ENCODE results near the gene EFCAB11. TPM values are rescaled to one million over a fixed set of nuclear protein-coding genes. Genes with fewer than 3 reads are reported as not detected.
A peak's percentile ranks its signal among the peaks of the same experiment; 100 is the strongest.

Gene EFCAB11
- total RNA-seq, 4 donors from 2014 or later: 3.2 to 5.1 (median 3.7) TPM

GRCh38 chr14:89826596-89826995 is 127.9 kb downstream of the EFCAB11 start:
- Histone ChIP-seq H3K4me3 (no peak overlapping the region), H3K27me3 (no peaks in the 10 kb centered on the region), H3K36me3 (no peaks in the 10 kb centered on the region), H3K9me3 (no peaks in the 10 kb centered on the region), H3K4me1 (no peaks in the 10 kb centered on the region), H3K27ac (no peak overlapping the region)
- no peak for TF ChIP-seq CTCF (IDR thresholded peaks at IDR 0.05)
- no peak for TF ChIP-seq EP300 (IDR thresholded peaks at IDR 0.05)
- no peak for TF ChIP-seq POLR2AphosphoS5 (IDR thresholded peaks at IDR 0.05)
- DNase-seq (ENCODE audit: low spot score in 2 of 2): no peak
- WGBS: 82% methylated on average over 3 of the region's 3 CpGs

- Histone ChIP-seq H3K27me3 (no peaks in the 10 kb centered on the region), H3K4me1 (no peaks in the 10 kb centered on the region), H3K9me3 (no peaks in the 10 kb centered on the region), H3K4me3 (no peak overlapping the region), H3K36me3 (no peaks in the 10 kb centered on the region), H3K27ac (no peak overlapping the region)
- 92% methylated on average over 2 of the region's 2 CpGs for WGBS
- TF ChIP-seq POLR2A (IDR thresholded peaks at IDR 0.05) (no peak), CTCF (IDR thresholded peaks at IDR 0.05) (no peak), EP300 (IDR thresholded peaks at IDR 0.05) (no peak), POLR2AphosphoS5 (IDR thresholded peaks at IDR 0.05) (no peak)
- no peak for DNase-seq (ENCODE audit: low spot score in 2 of 2)
Measured at GRCh38 chr14:89823743-89824142, 130.8 kb downstream of the EFCAB11 start.

GRCh38 chr14:89814126-89814525 is 140.4 kb downstream of the EFCAB11 start:
- H3K27ac ChIP-seq: no peak overlapping the region
- H3K27me3 ChIP-seq: no peaks in the 10 kb centered on the region
- TF ChIP-seq CTCF (IDR thresholded peaks at IDR 0.05) (no peak), POLR2AphosphoS5 (IDR thresholded peaks at IDR 0.05) (no peak), EP300 (IDR thresholded peaks at IDR 0.05) (no peak), POLR2A (IDR thresholded peaks at IDR 0.05) (no peak)
- no peak overlapping the region for H3K4me3 ChIP-seq
- 93% methylated on average over 11 of the region's 11 CpGs for WGBS
- no peaks in the 10 kb centered on the region for H3K9me3 ChIP-seq
- H3K36me3 ChIP-seq: no peaks in the 10 kb centered on the region
- DNase-seq (ENCODE audit: low spot score in 2 of 2): no peak
- no peaks in the 10 kb centered on the region for H3K4me1 ChIP-seq

- Histone ChIP-seq H3K27ac (no peak overlapping the region), H3K27me3 (no peaks in the 10 kb centered on the region), H3K4me1 (no peaks in the 10 kb centered on the region), H3K9me3 (no peaks in the 10 kb centered on the region), H3K36me3 (no peaks in the 10 kb centered on the region), H3K4me3 (peak overlapping the region; percentile 3)
- TF ChIP-seq EP300 (IDR thresholded peaks at IDR 0.05) (no peak), POLR2AphosphoS5 (IDR thresholded peaks at IDR 0.05) (no peak), CTCF (IDR thresholded peaks at IDR 0.05) (no peak), POLR2A (IDR thresholded peaks at IDR 0.05) (no peak)
- 44% methylated on average over 12 of the region's 12 CpGs for WGBS
- no peak for DNase-seq (ENCODE audit: low spot score in 2 of 2)
Measured at GRCh38 chr14:89813617-89814031, 140.9 kb downstream of the EFCAB11 start.

- H3K9me3 ChIP-seq: no peaks in the 10 kb centered on the region
- WGBS: 85% methylated on average over 5 of the region's 5 CpGs
- no peak overlapping the region for H3K4me3 ChIP-seq
- DNase-seq (ENCODE audit: low spot score in 2 of 2): no peak
- H3K27me3 ChIP-seq: no peaks in the 10 kb centered on the region
- no peak overlapping the region for H3K27ac ChIP-seq
- H3K4me1 ChIP-seq: no peaks in the 10 kb centered on the region
- no peaks in the 10 kb centered on the region for H3K36me3 ChIP-seq
- TF ChIP-seq POLR2AphosphoS5 (IDR thresholded peaks at IDR 0.05): no peak
- no peak for TF ChIP-seq POLR2A (IDR thresholded peaks at IDR 0.05)
- TF ChIP-seq EP300 (IDR thresholded peaks at IDR 0.05): no peak
- no peak for TF ChIP-seq CTCF (IDR thresholded peaks at IDR 0.05)
Measured at GRCh38 chr14:89811954-89812575, 142.5 kb downstream of the EFCAB11 start.
